Liver (tissue), 9 donors: ENCODE results near the gene POLR3G. TPM values are rescaled to one million over a fixed set of nuclear protein-coding genes. Genes with fewer than 3 reads are reported as not detected.

ENCODE experiments used
- DNase-seq: peaks from one replicate; pipeline ENCODE4 v3.0.0-alpha.2; 2017; ENCODE audit warnings: low spot score
- H3K27ac ChIP-seq, 2 donors: one replicate each; pipeline ENCODE4 v1.7.0; 2013; ENCODE audit warnings: inconsistent platforms in 2 of 2, low read length in 2 of 2, control low read depth in 1 of 2, low read depth in 1 of 2, mild to moderate bottlenecking in 1 of 2
- H3K27me3 ChIP-seq, 4 donors: one replicate each; pipeline versions ENCODE4 v1.6.1 to v1.7.0; 2013; ENCODE audit warnings: low read length in 3 of 4, inconsistent platforms in 1 of 4, mild to moderate bottlenecking in 1 of 4, moderate library complexity in 1 of 4; ENCODE audit not compliant: control insufficient read depth in 4 of 4, insufficient read depth in 4 of 4
- H3K36me3 ChIP-seq, 4 donors: one replicate each; pipeline versions ENCODE4 v1.6.1 to v1.7.0; 2013; ENCODE audit warnings: low read length in 3 of 4, mild to moderate bottlenecking in 3 of 4, low read depth in 1 of 4, moderate library complexity in 1 of 4; ENCODE audit not compliant: control insufficient read depth in 4 of 4, insufficient read depth in 3 of 4
- H3K4me1 ChIP-seq, 4 donors: one replicate each; pipeline versions ENCODE4 v1.6.1 to v1.7.0; 2013; ENCODE audit warnings: low read length in 3 of 4, mild to moderate bottlenecking in 3 of 4, moderate library complexity in 1 of 4; ENCODE audit not compliant: control insufficient read depth in 4 of 4, insufficient read depth in 4 of 4
- H3K4me3 ChIP-seq, 3 donors: one replicate each; pipeline versions ENCODE4 v1.6.1 to v1.7.0; 2013; ENCODE audit warnings: low read length in 3 of 3, control low read depth in 1 of 3, low read depth in 1 of 3, mild to moderate bottlenecking in 1 of 3
- H3K9ac ChIP-seq, 2 donors: one replicate each; pipeline ENCODE4 v1.7.0; 2013; ENCODE audit warnings: low read length in 2 of 2, mild to moderate bottlenecking in 2 of 2, moderate library complexity in 2 of 2, control low read depth in 1 of 2, low read depth in 1 of 2
- H3K9me3 ChIP-seq, 4 donors: one replicate each; pipeline versions ENCODE4 v1.6.1 to v1.7.0; 2013; ENCODE audit warnings: low read length in 3 of 4; ENCODE audit not compliant: control insufficient read depth in 4 of 4
- EGR1 ChIP-seq, 2 donors: IDR thresholded peaks; 2 replicates each; pipeline ENCODE4 v1.6.1; 2016 to 2018; ENCODE audit warnings: antibody characterized with exemption in 2 of 2, low read depth in 2 of 2
- FOXA1 ChIP-seq: IDR thresholded peaks from 2 replicates; pipeline ENCODE4 v1.6.1; 2016; ENCODE audit warnings: antibody characterized with exemption
- FOXA2 ChIP-seq: IDR thresholded peaks from 2 replicates; pipeline ENCODE4 v1.6.1; 2016; ENCODE audit warnings: antibody characterized with exemption
- GABPA ChIP-seq, 2 donors: IDR thresholded peaks in 1 of 2; conservative IDR thresholded peaks in 1 of 2; 2 replicates each; pipeline ENCODE4 v1.6.1; 2016; ENCODE audit warnings: antibody characterized with exemption in 2 of 2, mild to moderate bottlenecking in 1 of 2, moderate library complexity in 1 of 2
- HNF4A ChIP-seq, 2 donors: conservative IDR thresholded peaks; 2 replicates each; pipeline ENCODE4 v1.6.1; 2016; ENCODE audit warnings: antibody characterized with exemption in 2 of 2, mild to moderate bottlenecking in 2 of 2
- HNF4G ChIP-seq: IDR thresholded peaks from 2 replicates; pipeline ENCODE4 v1.6.1; 2016; ENCODE audit warnings: antibody characterized with exemption
- JUND ChIP-seq, 2 donors: IDR thresholded peaks; 2 replicates each; pipeline ENCODE4 v1.6.1; 2016; ENCODE audit warnings: antibody characterized with exemption in 2 of 2
- NR2F2 ChIP-seq: IDR thresholded peaks from 2 replicates; pipeline ENCODE4 v1.6.1; 2016; ENCODE audit warnings: antibody characterized with exemption
- RAD21 ChIP-seq, 2 donors: IDR thresholded peaks; 2 replicates each; pipeline ENCODE4 v1.6.1; 2016; ENCODE audit warnings: antibody characterized with exemption in 2 of 2, mild to moderate bottlenecking in 2 of 2
- RXRA ChIP-seq, 2 donors: IDR thresholded peaks; 2 replicates each; pipeline ENCODE4 v1.6.1; 2017 to 2018; ENCODE audit warnings: antibody characterized with exemption in 2 of 2, mild to moderate bottlenecking in 1 of 2
- SP1 ChIP-seq: IDR thresholded peaks from 2 replicates; pipeline ENCODE4 v1.6.1; 2018; ENCODE audit warnings: antibody characterized with exemption, mild to moderate bottlenecking
- TAF1 ChIP-seq: conservative IDR thresholded peaks from 2 replicates; pipeline ENCODE4 v1.6.1; 2016; ENCODE audit warnings: antibody characterized with exemption, mild to moderate bottlenecking
- YY1 ChIP-seq: IDR thresholded peaks from 2 replicates; pipeline ENCODE4 v1.6.1; 2016; ENCODE audit warnings: antibody characterized with exemption, mild to moderate bottlenecking
- WGBS: extraction: QIAGEN DNeasy Blood & Tissue Kit; methylation state at CpG from one replicate; pipeline ENCODE4 v1.1.7; 2013; 5-methylcytosine and 5-hydroxymethylcytosine counted together
- polyA plus RNA-seq, 2 donors: library from polyadenylated mRNA; stranded (reverse) in 1 of 2; unstranded in 1 of 2; fragments of 200-250 nt in 1 of 2; fragments of >200 nt in 1 of 2; fragmentation: Nextera tagmentation in 1 of 2; extraction: Ambion mirVana in 1 of 2; gene quantifications; one replicate each; pipeline versions ENCODE4 v1.2.1 to v1.2.3, GENCODE V29; 2013 to 2015
- total RNA-seq, 2 donors: library from RNA; depleted of rRNA; stranded (reverse); fragments of >200 nt; gene quantifications; one replicate each; pipeline ENCODE4 v1.2.3, GENCODE V29; 2014
- TF ChIP-seq, protein P1 (sequence below): fragments of 150-350 bp; IDR thresholded peaks from 2 replicates; pipeline ENCODE4 v1.5.1; 2017; ENCODE audit warnings: improper control_type of control experiment, low read depth, low read length; ENCODE audit not compliant: missing input control
- TF ChIP-seq, protein P2 (sequence below): IDR thresholded peaks from 2 replicates; pipeline ENCODE4 v1.6.1; 2016; ENCODE audit warnings: antibody characterized with exemption, mild to moderate bottlenecking
- TF ChIP-seq, protein P3 (sequence below): IDR thresholded peaks from 2 replicates; pipeline ENCODE4 v1.6.1; 2016; ENCODE audit warnings: antibody characterized with exemption
- TF ChIP-seq, protein P4 (sequence below): IDR thresholded peaks from 2 replicates; pipeline ENCODE4 v1.6.1; 2016; ENCODE audit warnings: antibody characterized with exemption
- TF ChIP-seq, protein P5 (sequence below): IDR thresholded peaks from 2 replicates; pipeline ENCODE4 v1.6.1; 2016; ENCODE audit warnings: antibody characterized with exemption
- donor health status: healthy.
- donor health status: healthy.
- donor health status: healthy.
- donor health status: healthy.
- donor health status: healthy.

POLR3G gene
- total and polyA plus RNA-seq, 4 donors, result 0.75 to 2.8 (median 1.2) TPM

DNA sequence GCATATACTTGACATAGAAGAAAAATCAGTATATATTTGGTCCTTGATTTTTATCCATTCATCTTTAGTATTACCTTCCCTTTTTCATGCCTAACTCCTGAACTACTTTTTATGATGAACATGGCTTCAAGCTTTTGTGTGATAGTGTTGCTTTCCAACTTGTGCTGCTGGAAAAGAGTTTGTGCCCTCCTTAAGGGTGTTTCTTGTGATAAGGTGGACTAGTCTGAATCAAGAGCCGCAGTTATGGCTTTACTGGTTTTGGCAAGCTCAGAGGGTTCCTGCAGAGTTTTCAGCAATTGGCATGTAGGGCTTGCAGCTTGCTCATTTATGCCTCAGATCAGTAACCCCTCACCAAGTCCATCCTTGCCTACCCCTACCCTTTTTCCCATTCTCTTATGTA, 20.5 kb downstream of the POLR3G start:
- Histone ChIP-seq H3K4me3 (no peak overlapping the region), H3K27ac (no peak overlapping the region), H3K36me3 (no peaks in the 10 kb centered on the region), H3K9me3 (no peaks in the 10 kb centered on the region), H3K9ac (no peak overlapping the region), H3K27me3 (no peaks in the 10 kb centered on the region), H3K4me1 (no peaks in the 10 kb centered on the region)
- 100% methylated on average over 1 of the region's 1 CpG for whole genome bisulfite sequencing
- no peak for DNase-seq
- TF ChIP-seq TAF1 (no peak), FOXA1 (no peak), SP1 (no peak), JUND (IDR thresholded peaks at IDR 0.05) (no peak), HNF4G (no peak), HNF4A (conservative IDR thresholded peaks at IDR 0.05) (no peak), NR2F2 (no peak), RXRA (IDR thresholded peaks at IDR 0.05) (no peak), FOXA2 (no peak), RAD21 (IDR thresholded peaks at IDR 0.05) (no peak), EGR1 (IDR thresholded peaks at IDR 0.05; ENCODE audit: low read depth in 2 of 2) (no peak), YY1 (no peak), GABPA (IDR thresholded peaks at IDR 0.05 in 1 of 2, conservative IDR thresholded peaks at IDR 0.05 in 1 of 2) (no peak)
- TF ChIP-seq, protein P1, sequence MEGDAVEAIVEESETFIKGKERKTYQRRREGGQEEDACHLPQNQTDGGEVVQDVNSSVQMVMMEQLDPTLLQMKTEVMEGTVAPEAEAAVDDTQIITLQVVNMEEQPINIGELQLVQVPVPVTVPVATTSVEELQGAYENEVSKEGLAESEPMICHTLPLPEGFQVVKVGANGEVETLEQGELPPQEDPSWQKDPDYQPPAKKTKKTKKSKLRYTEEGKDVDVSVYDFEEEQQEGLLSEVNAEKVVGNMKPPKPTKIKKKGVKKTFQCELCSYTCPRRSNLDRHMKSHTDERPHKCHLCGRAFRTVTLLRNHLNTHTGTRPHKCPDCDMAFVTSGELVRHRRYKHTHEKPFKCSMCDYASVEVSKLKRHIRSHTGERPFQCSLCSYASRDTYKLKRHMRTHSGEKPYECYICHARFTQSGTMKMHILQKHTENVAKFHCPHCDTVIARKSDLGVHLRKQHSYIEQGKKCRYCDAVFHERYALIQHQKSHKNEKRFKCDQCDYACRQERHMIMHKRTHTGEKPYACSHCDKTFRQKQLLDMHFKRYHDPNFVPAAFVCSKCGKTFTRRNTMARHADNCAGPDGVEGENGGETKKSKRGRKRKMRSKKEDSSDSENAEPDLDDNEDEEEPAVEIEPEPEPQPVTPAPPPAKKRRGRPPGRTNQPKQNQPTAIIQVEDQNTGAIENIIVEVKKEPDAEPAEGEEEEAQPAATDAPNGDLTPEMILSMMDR, result no peak
- TF ChIP-seq, protein P2, sequence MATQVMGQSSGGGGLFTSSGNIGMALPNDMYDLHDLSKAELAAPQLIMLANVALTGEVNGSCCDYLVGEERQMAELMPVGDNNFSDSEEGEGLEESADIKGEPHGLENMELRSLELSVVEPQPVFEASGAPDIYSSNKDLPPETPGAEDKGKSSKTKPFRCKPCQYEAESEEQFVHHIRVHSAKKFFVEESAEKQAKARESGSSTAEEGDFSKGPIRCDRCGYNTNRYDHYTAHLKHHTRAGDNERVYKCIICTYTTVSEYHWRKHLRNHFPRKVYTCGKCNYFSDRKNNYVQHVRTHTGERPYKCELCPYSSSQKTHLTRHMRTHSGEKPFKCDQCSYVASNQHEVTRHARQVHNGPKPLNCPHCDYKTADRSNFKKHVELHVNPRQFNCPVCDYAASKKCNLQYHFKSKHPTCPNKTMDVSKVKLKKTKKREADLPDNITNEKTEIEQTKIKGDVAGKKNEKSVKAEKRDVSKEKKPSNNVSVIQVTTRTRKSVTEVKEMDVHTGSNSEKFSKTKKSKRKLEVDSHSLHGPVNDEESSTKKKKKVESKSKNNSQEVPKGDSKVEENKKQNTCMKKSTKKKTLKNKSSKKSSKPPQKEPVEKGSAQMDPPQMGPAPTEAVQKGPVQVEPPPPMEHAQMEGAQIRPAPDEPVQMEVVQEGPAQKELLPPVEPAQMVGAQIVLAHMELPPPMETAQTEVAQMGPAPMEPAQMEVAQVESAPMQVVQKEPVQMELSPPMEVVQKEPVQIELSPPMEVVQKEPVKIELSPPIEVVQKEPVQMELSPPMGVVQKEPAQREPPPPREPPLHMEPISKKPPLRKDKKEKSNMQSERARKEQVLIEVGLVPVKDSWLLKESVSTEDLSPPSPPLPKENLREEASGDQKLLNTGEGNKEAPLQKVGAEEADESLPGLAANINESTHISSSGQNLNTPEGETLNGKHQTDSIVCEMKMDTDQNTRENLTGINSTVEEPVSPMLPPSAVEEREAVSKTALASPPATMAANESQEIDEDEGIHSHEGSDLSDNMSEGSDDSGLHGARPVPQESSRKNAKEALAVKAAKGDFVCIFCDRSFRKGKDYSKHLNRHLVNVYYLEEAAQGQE, result no peak
- TF ChIP-seq, protein P3, sequence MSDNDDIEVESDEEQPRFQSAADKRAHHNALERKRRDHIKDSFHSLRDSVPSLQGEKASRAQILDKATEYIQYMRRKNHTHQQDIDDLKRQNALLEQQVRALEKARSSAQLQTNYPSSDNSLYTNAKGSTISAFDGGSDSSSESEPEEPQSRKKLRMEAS, result no peak
- TF ChIP-seq, protein P4, sequence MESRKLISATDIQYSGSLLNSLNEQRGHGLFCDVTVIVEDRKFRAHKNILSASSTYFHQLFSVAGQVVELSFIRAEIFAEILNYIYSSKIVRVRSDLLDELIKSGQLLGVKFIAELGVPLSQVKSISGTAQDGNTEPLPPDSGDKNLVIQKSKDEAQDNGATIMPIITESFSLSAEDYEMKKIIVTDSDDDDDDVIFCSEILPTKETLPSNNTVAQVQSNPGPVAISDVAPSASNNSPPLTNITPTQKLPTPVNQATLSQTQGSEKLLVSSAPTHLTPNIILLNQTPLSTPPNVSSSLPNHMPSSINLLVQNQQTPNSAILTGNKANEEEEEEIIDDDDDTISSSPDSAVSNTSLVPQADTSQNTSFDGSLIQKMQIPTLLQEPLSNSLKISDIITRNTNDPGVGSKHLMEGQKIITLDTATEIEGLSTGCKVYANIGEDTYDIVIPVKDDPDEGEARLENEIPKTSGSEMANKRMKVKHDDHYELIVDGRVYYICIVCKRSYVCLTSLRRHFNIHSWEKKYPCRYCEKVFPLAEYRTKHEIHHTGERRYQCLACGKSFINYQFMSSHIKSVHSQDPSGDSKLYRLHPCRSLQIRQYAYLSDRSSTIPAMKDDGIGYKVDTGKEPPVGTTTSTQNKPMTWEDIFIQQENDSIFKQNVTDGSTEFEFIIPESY, result no peak
- TF ChIP-seq, protein P5, sequence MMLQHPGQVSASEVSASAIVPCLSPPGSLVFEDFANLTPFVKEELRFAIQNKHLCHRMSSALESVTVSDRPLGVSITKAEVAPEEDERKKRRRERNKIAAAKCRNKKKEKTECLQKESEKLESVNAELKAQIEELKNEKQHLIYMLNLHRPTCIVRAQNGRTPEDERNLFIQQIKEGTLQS, result no peak
